Uterus (tissue), 2 donors: ENCODE data around the gene TYW1.
"Not testable (repeated sequence)": the region's sequence is repeated elsewhere in the genome, so short reads cannot be mapped to it uniquely, and the experiment has no call there.

Experiments
- CTCF ChIP-seq, 4 experiments: fragments of 200-600 bp in 2 of 4; fragments of 450-650 bp in 2 of 4; sonication (generic) in 2 of 4; IDR thresholded peaks; one replicate each; pipeline ENCODE4 v1.5.1; 2016 to 2019; ENCODE audit warnings: antibody characterized with exemption in 4 of 4, mild to moderate bottlenecking in 2 of 4, moderate library complexity in 1 of 4
- POLR2A ChIP-seq, 2 donors: fragments of 450-650 bp; IDR thresholded peaks; one replicate each; pipeline ENCODE4 v1.6.1; 2016; ENCODE audit warnings: antibody characterized with exemption in 2 of 2, mild to moderate bottlenecking in 1 of 2, moderate library complexity in 1 of 2

GRCh38 chr7:66969001-66969400 is 27.6 kb upstream of the TYW1 start:
- not testable (repeated sequence) for TF ChIP-seq CTCF, POLR2A (IDR thresholded peaks at IDR 0.05)
